Endothelial cell of umbilical vein (primary cell): ENCODE results near the gene AURKB. TPM values are rescaled to one million over a fixed set of nuclear protein-coding genes. Genes with fewer than 3 reads are reported as not detected.

Source experiments
- BruUV-seq: library from RNA; stranded (reverse); fragments of 400-500 nt; replicated peaks from 2 replicates; lab custom pipeline; 2021; lab: Mats Ljungman, UMichigan
- CTCF ChIA-PET: fragments of 300-600, 350-600 bp; sonication (Branson Sonifier 250); formaldehyde crosslinking; loops from one replicate; lab custom pipeline; 2021; ENCODE audit warnings: antibody characterized with exemption, inconsistent platforms; lab: Charles Lee
- POLR2A ChIA-PET: fragments of 300-600, 350-600 bp; sonication (Branson Sonifier 250); formaldehyde crosslinking; loops from one replicate; lab custom pipeline; 2021; ENCODE audit warnings: antibody characterized with exemption, inconsistent platforms; lab: Charles Lee
- DNase-seq: peaks from one replicate; pipeline ENCODE4 v3.0.0-alpha.2; 2011; ENCODE audit warnings: low read depth, low spot score
- FAIRE-seq: peaks from 2 replicates; lab custom pipeline; 2011; peaks lifted over from hg19 to GRCh38; lab: Jason Lieb, UNC
- H2AFZ ChIP-seq: 2 replicates; pipeline ENCODE4 v1.6.0; 2012; ENCODE audit warnings: low read depth, low read length, control low read depth, inconsistent platforms
- H3K27ac ChIP-seq: 2 replicates; pipeline ENCODE4 v1.5.1; 2011; ENCODE audit warnings: low read depth, mild to moderate bottlenecking, control low read depth, low read length, moderate library complexity; ENCODE audit not compliant: insufficient read depth
- H3K27me3 ChIP-seq, 2 experiments: 2 replicates each; pipeline versions ENCODE4 v1.6.0 to v1.6.1; 2011; ENCODE audit warnings: low read length in 2 of 2, mixed read lengths in 1 of 2; ENCODE audit not compliant: control insufficient read depth in 2 of 2, insufficient read depth in 2 of 2
- H3K36me3 ChIP-seq, 2 experiments: 2 replicates in 1 of 2; 3 replicates in 1 of 2; pipeline ENCODE4 v1.5.1; 2011; ENCODE audit warnings: low read length in 2 of 2, mild to moderate bottlenecking in 1 of 2, moderate library complexity in 1 of 2; ENCODE audit not compliant: control insufficient read depth in 2 of 2, insufficient read depth in 2 of 2; ENCODE audit errors: extremely low read depth in 1 of 2
- H3K4me1 ChIP-seq: 3 replicates; pipeline ENCODE4 v1.5.1; 2011; ENCODE audit warnings: mild to moderate bottlenecking, low read length; ENCODE audit not compliant: control insufficient read depth, insufficient read depth; ENCODE audit errors: extremely low read depth
- H3K4me2 ChIP-seq: 2 replicates; pipeline ENCODE4 v1.6.1; 2011; ENCODE audit warnings: low read length, control low read depth, mixed read lengths; ENCODE audit not compliant: insufficient read depth
- H3K4me3 ChIP-seq, 3 experiments: fragments of 200-600 bp in 1 of 3; sonication (generic), shearing (Covaris generic) in 1 of 3; replicated peaks in 1 of 3; 2 replicates each; pipeline ENCODE4 v1.5.1; 2011 to 2016; ENCODE audit warnings: control low read depth in 3 of 3, low read length in 3 of 3, mild to moderate bottlenecking in 2 of 3, inconsistent platforms in 1 of 3, low read depth in 1 of 3, moderate library complexity in 1 of 3; ENCODE audit not compliant: insufficient read depth in 1 of 3
- H3K79me2 ChIP-seq: 2 replicates; pipeline ENCODE4 v1.6.0; 2012; ENCODE audit warnings: low read length, inconsistent platforms; ENCODE audit not compliant: control insufficient read depth, insufficient read depth
- H3K9ac ChIP-seq: replicated peaks from 2 replicates; pipeline ENCODE3; 2011; ENCODE audit warnings: low read length, control low read depth; ENCODE audit not compliant: insufficient read depth; ENCODE audit errors: extremely low read depth
- H3K9me1 ChIP-seq: replicated peaks from 3 replicates; pipeline ENCODE4 v1.6.0; 2011; ENCODE audit warnings: mild to moderate bottlenecking, low read length; ENCODE audit not compliant: control insufficient read depth, insufficient read depth; ENCODE audit errors: extremely low read depth
- H3K9me3 ChIP-seq: replicated peaks from 2 replicates; pipeline ENCODE4 v1.5.1; 2012; ENCODE audit warnings: low read length, inconsistent platforms; ENCODE audit not compliant: control insufficient read depth, insufficient read depth
- H4K20me1 ChIP-seq: replicated peaks from 2 replicates; pipeline ENCODE3; 2011; ENCODE audit warnings: mild to moderate bottlenecking, low read length; ENCODE audit not compliant: control insufficient read depth, insufficient read depth; ENCODE audit errors: extremely low read depth
- CTCF ChIP-seq, 2 donors: IDR thresholded peaks; 1 replicate in 1 of 2; 2 replicates in 1 of 2; pipeline ENCODE4 v1.5.1; 2011; ENCODE audit warnings: low read length in 2 of 2, mild to moderate bottlenecking in 2 of 2, moderate library complexity in 2 of 2, control low read depth in 1 of 2, inconsistent platforms in 1 of 2, low read depth in 1 of 2; ENCODE audit not compliant: insufficient read depth in 1 of 2; ENCODE audit errors: extremely low read depth in 1 of 2
- EZH2 ChIP-seq: IDR thresholded peaks from 2 replicates; pipeline ENCODE4 v1.6.1; 2012; ENCODE audit warnings: borderline replicate concordance, low read depth, mild to moderate bottlenecking, moderate library complexity, low read length, inconsistent platforms; ENCODE audit not compliant: severe bottlenecking
- FOS ChIP-seq: IDR thresholded peaks from 2 replicates; pipeline ENCODE4 v1.6.1; 2011; ENCODE audit warnings: mild to moderate bottlenecking, low read length, moderate library complexity, borderline replicate concordance; ENCODE audit not compliant: insufficient read depth
- GATA2 ChIP-seq: IDR thresholded peaks from 2 replicates; pipeline ENCODE4 v1.7.0; 2011; ENCODE audit warnings: low read depth, mild to moderate bottlenecking, moderate library complexity, mixed read lengths, low read length; ENCODE audit not compliant: insufficient read length, insufficient read depth
- JUN ChIP-seq: IDR thresholded peaks from 2 replicates; pipeline ENCODE4 v1.6.1; 2011; ENCODE audit warnings: borderline replicate concordance, low read depth; ENCODE audit not compliant: insufficient read length, insufficient read depth
- MYC ChIP-seq: IDR thresholded peaks from one replicate; pipeline ENCODE4 v1.6.1; 2011; ENCODE audit warnings: mild to moderate bottlenecking, low read depth, low read length
- POLR2A ChIP-seq: IDR thresholded peaks from 2 replicates; pipeline ENCODE4 v1.6.1; 2012; ENCODE audit warnings: low read depth, mild to moderate bottlenecking, control low read depth, low read length
- POLR2AphosphoS5 ChIP-seq: IDR thresholded peaks from 2 replicates; pipeline ENCODE4 v1.6.1; 2012; ENCODE audit warnings: low read depth, mild to moderate bottlenecking, control low read depth, low read length, moderate library complexity; ENCODE audit not compliant: insufficient read depth
- dilution Hi-C: fragments of 300-500 bp; cut with MboI; formaldehyde crosslinking; loops from one replicate; pipeline ENCODE4 v1.15.0; 2019; ENCODE audit warnings: low sequenced_read_pairs; ENCODE audit not compliant: extremely low pct_ligation_motif_present
- intact Hi-C: fragments of 100-400 bp; cut with micrococcal nuclease; formaldehyde crosslinking; loops from one replicate; pipeline ENCODE4 v1.10.0; 2022
- polyA plus RNA-seq, 4 experiments: library from polyadenylated mRNA; depleted of rRNA in 3 of 4; stranded (reverse) in 3 of 4; unstranded in 1 of 4; fragments of >200 nt; gene quantifications; 2 replicates each; pipeline versions ENCODE4 v1.2.1 to v1.2.3, GENCODE V29; 2011 to 2012; ENCODE audit warnings: missing spikeins in 1 of 4
- total RNA-seq: library from RNA; stranded (reverse); gene quantifications from 2 replicates; pipeline ENCODE4 v1.2.3, GENCODE V29; 2021
- TF ChIP-seq, protein P1 (sequence below): IDR thresholded peaks from 2 replicates; pipeline ENCODE4 v1.6.1; 2011; ENCODE audit not compliant: insufficient read depth, insufficient read length

The AURKB gene
- total and polyA plus RNA-seq, 2 donors (not counting 3 experiments of a cell fraction or from before 2014, with no cell fraction given), result 67.8 to 107 TPM

DNA sequence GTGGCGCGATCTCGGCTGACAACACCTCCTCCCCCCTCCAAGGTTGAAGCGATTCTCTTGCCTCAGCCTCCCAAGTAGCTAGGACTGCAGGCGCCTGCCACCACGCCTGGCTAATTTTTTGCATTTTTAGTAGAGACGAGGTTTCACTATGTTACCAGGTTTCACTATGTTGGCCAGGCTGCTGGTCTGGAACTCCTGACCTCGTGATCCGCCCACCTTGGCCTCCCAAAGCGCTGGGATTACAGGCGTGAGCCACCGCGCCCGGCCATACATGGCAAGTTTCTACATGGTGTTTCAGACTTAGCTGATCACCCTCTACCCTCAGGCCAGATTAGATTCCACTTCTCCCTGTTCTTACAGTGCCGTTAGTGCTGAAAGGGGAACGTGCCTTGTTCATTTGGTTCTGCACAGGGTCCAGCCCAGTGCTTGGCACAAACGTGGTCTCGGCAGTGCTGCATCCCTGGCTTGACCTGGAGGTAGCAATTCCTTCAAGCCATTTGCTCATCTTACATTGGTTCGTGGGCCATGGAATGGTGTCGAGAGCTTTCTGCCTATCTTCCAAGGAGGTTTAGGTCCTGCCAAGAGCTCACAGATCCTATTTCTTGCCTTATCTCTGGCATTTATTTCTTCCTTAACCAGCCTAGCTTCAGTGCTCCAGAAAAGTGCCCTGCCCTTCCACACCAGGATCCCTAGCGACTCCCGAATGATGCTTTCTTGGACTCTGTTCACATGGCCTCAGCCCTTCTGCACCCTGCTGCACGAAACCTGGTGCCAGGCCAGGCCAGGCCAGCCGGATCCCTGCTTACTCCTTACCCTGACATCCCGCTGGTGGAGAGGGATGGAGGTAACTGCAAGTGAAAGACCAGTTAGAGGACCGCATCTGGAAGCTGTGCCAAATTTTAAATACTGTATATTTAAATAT is 14.8 kb upstream of the AURKB start:
- Histone ChIP-seq H3K9ac (no peak overlapping the region), H3K4me1 (peaks cover 9% of the 10 kb centered on the region), H3K4me3 (no peak overlapping the region), H3K9me1 (no peaks in the 10 kb centered on the region), H3K36me3 (peaks cover 2 to 21% of the 10 kb centered on the region in 2 experiments), H3K27ac (no peak overlapping the region), H3K9me3 (no peaks in the 10 kb centered on the region), H2AFZ (no peak overlapping the region), H4K20me1 (no peaks in the 10 kb centered on the region), H3K79me2 (no peaks in the 10 kb centered on the region), H3K4me2 (no peak overlapping the region), H3K27me3 (no peaks in the 10 kb centered on the region)
- DNase-seq, result no peak
- no peak for TF ChIP-seq MYC
- no peak for TF ChIP-seq POLR2AphosphoS5
- TF ChIP-seq EZH2, result no peak
- no peak for TF ChIP-seq POLR2A
- TF ChIP-seq GATA2, result no peak
- TF ChIP-seq, protein P1, sequence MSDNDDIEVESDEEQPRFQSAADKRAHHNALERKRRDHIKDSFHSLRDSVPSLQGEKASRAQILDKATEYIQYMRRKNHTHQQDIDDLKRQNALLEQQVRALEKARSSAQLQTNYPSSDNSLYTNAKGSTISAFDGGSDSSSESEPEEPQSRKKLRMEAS, result no peak
- no peak for TF ChIP-seq FOS
- no peak for TF ChIP-seq CTCF (IDR thresholded peaks at IDR 0.05; ENCODE audit: extremely low read depth in 1 of 2, insufficient read depth in 1 of 2, low read depth in 1 of 2, low read length in 2 of 2)
- no peak for TF ChIP-seq JUN
- intact Hi-C loops, result no loop called here
- ChIA-PET POLR2A (interaction anchor here (1.0 kb wide), 1 partner anchor 33 kb away, joined by 5 read pairs; no protein-coding TSS in a partner anchor), CTCF (interaction anchor here (1.7 kb wide), 1 partner anchor 36 kb away, joined by 4 read pairs; no protein-coding TSS in a partner anchor)
- dilution Hi-C loops, result no loop called here
- no peak for FAIRE-seq
- no TSS peak for BruUV-seq
